ENCODE results near the gene POC1A.

The POC1A gene

DNA sequence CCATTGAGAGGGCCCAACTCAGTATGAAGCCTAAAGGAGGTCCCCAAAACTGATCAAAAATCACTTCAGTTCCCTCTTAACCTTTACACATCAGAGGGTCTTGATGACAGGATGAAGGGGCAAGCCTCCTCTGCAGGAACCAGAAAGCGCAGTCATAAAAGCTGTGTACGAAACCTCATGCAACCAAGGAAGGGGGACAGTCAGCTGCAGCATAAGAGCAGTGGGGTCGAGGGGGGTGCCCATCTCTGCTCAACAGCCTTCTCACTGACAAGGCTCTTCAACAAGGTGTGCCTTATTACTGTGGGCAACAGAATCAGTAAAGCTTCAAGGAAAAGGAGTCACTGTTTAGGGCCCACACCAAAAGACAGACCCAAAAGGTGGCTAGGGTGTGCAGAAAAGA, 3.9 kb downstream of the POC1A start:
- no peak for DNase-seq

DNA sequence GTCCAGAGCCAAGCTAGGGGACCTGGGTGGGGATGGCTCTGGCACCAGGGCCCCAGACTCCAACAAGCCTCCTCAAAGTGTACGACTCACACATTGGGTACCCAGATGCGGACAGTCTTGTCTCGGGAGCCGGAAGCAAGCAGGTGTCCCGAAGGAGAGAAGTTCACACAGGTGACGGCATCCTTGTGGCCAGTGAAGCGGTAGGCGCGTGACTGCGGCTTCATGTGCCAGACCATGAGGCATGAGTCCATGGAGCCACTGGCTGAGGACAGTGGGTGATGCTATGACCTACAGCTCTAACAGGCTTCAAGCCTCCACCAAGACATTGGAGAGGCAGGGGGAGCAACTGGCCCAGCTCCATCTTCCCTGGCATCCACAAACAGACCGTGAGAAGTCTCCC, 4.5 kb downstream of the POC1A start:
- no peak for DNase-seq

DNA sequence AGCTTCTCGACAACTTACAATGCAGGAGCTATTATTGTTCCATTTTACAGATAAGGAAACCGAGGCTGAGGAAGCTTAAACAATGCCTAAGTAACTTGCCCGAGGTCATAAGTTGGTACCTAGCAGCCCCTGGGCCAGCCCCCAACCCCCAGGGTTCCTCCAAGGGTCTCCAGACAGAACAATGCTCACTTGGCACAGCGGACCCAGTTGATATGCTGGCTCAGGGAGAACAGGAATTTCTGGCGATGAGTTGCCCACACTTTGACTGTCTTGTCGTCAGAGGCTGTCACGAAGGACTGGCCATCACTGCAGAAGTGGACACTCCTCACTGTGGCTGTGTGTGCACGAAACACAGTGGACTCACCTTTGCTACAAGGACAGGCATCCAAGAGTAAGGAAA, 5.2 kb downstream of the POC1A start:
- no peak for DNase-seq

DNA sequence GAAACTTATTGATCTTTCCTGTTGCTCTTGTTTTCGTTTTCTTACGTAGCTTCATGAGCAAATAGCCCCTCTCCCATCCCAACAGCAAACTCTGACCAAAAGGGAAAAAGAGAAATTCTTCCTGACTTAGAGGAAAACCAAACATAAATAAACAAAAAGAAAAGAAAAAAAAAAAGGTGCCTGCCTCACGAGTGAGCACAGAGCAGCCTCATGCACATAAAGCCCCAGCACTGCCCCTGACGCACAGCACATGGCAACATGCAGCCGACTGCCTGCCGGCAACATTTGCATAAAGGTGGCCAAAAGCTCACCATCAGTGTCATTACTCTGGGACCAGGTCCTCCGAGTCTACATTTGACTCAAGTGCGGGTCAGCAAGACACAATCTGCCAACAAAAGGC, 6.4 kb downstream of the POC1A start:
- no peak for DNase-seq

DNA sequence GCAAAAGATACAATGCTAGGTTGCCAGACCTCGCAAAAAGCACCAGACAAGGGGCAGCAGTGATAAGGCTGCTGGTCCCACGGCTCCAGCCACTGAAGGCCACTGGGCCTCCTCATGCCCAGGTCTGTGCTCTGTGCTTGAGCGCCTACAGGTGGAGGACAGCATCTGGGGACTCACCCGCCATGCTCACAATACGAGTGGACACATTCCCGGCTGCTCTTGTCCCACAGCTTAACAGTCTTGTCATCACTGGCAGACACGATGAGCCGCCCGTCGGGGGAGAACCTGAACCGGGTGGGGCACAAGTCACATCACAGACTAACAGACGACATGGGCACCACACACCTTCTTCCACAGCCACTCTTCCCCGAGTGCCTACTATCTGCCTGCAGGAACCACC, 7.4 kb downstream of the POC1A start:
- no peak for DNase-seq

DNA sequence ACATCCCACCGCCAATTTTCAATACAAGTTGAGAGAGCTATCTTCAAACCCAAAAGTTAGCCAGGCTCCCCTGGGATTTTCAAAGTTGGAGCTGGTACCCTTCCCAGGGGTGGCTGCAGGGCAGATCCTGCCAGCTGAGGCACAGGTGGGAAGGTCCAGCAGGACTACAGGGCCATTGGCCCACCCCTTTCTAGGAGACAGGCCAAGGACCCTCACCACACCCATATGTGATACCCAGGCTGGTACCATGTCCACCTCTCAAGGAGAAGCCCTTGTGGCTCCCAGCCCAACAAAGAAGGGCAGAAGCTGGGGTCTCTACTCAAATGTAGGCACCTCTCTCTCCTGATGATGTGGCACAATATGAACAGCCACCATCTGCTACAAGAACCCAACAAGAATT, 8.0 kb downstream of the POC1A start:
- DNase-seq = no peak

DNA sequence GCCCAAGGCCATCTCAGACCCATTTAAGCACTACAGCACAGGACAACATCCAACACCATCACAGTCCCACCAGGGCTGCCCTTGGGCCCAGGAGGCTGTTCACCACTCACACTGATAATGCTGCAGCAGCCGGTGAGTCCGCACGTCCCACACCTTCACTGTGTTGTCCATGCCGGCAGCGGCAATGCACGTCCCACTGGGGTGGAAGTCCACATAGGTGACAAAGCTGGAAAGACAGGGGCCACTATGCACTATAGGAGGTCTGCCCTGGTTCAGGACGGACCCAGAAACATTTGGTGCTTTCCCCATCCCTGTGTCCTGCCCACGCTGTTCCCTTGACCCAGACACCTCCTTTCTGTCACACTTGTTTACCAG, 8.5 kb downstream of the POC1A start:
- DNase-seq = no peak

DNA sequence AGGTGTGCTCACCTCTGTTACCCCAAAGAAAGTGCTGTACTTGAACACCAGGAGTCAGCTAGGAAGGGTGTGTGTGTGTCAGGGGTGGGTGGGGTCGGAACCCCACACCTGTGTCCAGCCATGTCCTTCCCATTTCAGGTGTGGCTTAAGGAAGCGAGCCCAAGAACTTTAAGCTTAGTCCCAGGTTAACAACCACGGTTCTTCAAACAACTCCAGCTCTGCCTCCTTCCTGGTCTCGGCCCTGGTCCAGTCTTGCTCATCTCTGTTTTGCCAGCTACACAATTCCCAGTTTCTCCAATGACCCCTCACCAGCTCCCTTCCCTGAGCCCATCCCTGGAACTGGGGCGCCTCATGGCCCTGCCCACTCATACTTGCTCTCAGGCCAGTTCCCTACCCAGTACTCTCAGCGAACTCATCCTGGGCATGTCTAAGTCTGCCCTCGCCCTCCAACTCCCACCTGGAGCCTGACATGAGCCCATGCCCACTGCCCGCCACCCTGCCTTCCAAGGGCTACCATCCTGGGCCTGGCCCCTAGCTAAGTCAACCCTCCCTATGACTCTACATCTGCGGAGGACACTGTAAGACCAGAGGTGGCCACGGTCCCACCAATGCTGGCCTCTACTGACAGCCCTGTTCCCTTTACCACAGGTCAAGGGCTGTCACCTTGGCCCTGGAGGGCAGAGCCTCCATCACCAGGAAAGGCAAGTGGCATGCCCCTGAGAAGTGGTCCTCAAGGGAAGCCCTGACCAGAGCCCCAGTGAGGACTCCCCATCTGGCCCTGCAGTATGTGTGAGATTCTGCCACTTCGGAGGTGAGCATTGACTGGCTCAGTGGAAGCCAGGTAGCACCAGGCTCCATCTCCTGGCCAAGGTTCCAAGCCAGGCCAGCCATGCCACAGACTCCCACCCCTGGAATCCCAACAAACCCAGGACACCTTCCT, 9.2 kb downstream of the POC1A start:
- DNase-seq = no peak

DNA sequence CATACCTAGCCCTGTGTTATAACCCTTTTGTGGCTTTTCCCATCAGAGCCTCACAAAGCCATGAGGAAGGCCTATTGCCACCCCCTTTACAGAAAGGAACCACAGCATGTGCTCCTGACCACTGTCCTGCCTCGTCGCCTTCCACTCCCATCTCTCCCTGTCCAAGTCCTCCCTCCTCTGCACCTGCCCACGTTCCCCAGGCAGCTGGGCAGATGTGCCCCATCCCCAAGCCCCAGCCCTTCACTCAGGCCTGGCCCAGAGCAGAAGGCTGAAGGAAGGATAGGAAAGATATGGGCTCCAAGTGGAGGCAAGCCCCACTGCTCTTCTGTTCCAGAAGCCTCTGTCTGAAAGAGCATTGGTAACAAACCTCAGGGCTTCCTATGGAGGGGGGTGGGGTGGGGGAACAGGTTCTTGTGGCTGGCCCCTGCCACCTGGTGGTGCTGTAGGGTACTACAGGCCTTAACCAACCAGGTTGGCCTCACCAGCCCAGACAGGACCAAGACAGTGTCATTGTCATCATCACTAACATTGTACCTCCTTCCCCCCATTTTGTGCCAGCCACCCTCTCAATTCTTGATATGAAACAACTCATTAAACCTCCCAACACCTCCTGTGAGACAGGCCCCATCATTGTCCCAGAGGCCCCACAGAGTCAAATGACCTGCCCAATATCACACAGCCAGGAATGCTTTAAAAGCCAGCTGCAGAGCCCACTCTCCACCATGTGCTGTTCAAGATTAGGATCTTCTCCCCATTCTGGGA, 10.0 kb downstream of the POC1A start:
- peak; percentile 30 for DNase-seq

DNA sequence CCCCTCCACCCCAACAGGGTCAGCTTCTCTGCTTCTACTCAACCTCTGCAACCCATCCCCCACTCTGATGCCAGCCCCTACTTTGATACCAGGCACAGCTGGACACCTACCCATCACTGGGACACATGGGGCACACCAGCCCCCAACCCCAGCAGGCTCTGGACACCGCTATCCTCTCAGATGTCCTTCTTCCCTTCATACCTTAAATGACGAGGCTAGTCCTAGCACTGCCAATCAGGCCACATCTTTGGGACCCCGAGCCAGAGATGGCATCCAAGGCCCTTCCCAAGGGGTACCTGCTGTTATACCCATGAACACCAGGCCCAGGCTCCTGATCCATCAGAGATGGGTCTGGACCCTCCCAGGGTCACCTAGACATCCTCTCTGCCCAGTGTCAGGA, 10.6 kb downstream of the POC1A start:
- DNase-seq = no peak

DNA sequence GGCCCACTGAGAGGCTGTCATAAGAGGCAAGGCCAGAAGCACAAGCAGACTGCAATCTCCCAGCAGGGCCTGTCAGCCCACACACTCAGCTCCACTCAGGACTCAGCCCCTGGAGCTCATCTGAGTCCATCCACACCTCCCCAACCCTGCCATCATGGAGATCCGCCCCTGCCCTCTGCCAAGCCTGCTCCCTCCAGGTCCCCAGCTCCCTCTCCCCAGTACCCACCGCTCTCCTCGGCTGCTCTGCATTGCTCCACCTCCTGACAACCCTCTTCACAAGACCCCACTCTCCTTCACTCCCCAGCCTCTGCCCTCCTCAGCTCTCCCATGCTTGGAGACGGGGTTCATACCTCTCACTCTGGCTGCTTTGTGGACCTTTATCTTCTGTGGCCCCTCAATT, 11.1 kb downstream of the POC1A start:
- DNase-seq = no peak

DNA sequence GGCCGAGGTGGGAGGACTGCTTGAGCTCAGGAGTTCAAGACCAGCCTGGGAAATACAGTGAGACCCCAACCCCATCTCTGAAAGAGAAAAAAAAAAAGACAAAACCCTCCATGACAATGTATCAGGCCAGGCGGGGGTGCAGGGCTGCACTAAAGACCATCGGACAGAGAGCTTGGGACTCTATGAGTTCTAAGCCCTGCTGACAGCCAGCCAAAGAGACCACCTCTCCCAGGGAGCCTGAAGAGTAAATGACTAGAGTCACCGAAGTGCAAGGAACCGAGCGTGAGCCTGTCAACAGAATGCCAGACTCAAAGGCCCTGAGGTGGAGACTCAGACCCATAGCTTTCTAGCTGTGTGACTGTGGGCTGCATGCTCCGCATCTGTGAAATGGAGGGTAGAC, 12.5 kb downstream of the POC1A start:
- DNase-seq = no peak

DNA sequence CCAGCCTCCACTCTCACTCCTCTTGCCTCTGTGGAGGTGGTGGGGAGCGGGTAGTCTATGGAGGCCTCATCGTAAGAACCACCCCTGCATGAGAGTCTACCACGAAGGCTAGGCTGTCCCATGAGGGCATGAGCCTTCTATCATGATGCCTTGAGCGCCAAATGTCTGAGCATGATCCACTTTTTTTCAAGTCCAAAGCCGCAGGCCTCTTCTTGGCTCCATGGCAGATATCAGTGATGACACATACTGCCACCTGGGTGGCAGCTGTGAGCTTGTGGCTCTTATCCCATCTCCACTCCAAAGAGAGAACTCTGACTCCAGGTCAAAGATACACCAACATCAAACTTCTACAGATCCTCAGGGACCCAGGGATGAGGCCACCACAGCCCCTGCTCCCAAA, 13.5 kb downstream of the POC1A start:
- DNase-seq = no peak

DNA sequence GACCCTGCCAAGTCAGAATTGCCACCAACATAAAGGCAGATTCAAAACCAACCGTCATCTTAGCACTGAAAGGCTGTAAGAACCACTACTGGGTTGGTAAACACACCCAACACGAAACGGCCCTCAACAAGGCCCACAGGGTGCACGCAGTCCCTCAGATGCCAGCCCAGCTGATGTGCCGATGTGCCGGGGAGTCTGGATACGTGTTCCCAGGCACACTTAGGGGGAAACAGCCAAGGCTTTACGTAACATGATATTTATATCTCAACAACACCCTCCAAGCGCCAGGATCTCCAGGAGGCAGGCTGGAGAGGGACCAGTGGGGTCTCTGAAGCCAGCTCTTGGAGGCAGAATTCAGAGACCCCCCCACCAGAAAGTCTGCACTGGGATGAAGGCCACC, 14.2 kb downstream of the POC1A start:
- no peak for DNase-seq

DNA sequence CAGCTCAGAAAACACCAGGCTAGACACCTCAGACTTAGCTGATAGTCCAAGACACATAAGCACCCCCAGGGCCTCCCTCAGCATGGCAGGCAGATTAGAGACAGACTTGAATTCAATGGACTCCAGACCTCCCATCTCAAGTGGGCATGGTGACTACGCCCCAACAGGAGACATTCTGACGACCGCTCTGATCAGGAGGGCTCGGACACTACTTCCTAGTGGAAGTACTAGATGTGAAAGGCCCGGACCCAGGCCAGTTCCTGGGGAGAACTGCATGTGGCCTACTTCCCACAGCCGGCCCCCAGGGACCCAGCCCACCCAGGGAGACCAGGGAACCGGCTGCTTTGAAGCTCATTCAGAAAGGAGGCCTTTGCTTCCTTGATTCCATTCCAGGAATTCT, 16.9 kb downstream of the POC1A start:
- no peak for DNase-seq

DNA sequence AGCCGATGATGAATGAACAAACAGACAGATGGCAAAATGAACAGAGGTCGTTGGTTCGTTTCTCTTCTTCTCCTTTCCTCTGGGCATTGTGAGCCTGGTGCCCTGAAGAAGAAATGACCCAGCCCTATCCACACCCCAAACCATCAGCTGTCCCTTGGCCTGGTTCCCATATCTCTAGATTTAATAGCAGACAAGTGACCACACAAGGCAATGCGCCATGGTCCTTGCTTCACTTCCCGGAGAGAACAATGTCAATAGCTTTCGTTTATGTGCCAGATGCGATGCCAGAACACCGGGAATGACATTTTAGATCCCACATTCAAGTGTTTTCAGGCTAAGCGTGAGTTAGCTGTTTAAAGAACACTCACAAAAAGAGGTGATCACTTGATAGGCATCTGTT, 17.7 kb downstream of the POC1A start:
- no peak for DNase-seq

DNA sequence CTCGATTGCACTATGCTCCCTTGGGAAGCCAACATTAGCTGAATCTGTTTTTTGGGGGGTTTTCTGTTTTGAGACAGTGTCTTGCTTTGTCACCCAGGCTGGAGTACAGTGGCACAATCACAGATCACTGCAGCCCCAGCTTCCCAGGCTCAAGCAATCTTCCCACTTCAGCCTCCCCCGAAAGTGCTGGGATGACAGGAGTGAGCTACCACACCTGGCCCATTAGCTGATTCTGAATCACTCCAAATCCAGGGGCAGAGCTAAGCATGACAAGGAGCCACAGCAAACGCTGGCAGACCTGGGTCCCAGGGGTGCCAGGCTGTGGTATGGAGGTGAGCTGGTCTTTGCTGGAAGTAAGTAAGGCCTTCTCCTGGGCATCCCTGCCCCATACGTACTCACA, 18.9 kb downstream of the POC1A start:
- DNase-seq = no peak

DNA sequence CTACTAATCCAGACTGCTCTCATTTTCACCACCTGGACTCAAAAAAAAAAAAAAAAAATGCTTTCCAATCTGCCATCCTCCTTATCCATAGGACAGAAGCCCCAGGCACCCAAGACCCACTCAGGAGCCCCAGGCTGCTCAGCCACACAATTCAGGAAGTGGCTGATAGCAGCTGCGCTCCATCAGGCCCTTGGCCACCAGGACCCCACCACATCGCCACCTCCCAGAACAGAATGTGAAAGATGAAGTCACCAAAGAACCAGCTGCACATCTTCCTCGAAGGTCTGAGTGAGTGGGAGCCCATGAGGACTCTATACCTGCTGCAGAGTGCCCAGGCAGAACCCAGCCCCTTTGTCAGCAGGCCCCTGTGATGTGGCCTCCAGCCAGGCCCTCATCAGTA, 19.5 kb downstream of the POC1A start:
- no peak for DNase-seq

DNA sequence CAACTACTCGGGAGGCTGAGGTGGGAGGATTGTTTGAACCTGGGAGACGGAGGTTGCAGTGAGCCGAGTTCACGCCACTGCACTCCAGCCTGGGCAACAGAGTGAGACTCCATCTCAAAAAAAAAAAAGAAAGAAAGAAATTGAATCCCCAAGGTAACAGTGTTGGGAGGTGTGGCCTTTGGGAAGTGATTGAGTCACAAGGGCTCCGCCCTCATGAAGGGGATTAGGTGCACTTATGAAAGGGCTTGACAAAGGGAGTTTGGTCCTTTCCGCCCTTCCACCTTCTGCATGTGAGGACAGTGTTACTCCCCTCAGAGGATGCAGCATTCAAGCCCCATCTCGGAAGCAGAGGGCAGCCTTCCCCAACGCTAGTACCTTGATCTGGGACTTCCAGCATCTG, 21.3 kb downstream of the POC1A start:
- DNase-seq = no peak

DNA sequence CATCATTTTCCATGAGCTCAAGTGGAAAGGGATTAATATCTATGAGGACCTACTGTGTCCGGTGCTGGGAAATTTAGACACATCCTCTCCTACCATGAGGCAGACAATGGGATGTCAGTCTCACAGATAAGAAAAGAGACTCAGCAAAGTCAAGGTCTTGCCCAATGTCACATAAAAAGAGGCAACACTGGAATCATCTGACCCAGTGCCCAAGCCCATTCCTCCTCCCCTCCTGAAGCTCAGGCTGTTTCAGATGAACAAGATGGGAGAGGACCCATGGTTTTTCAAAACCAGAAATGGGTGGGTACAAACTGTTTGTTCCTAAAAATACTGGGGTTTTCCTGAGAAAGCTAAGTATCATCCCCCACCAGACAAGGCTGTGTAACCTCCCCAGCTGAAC, 22.2 kb downstream of the POC1A start:
- no peak for DNase-seq

DNA sequence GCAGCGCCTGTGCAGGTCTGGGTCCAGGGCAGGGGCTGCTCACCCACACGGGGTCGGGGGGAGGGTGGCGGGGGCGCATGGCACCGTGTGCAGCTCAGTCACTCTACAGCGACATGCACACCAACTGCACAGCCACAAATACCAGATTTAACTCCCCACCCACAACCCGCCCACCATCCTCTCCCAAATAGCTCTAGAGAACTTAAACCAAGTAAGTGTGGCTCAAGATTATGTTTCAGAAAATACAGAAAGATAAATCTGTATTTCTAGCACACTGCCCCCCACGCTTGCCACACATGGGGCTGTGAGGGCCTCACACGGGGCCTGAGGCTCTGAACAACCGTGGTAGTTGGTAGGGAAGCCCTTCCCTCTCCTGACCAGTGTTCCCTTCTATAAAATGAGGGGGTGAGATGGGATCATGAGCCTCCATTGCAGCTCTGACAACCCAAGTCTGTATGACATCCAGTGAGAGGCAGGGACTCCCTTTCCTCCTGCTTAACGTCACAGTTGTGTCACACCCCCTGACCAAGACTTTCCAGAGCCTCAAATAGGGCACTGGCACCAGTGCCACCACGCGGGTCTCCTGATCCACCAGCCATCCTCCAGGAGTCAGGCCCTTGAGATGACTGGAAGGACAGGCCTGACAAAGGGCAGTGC, 23.1 kb downstream of the POC1A start:
- no peak for DNase-seq

DNA sequence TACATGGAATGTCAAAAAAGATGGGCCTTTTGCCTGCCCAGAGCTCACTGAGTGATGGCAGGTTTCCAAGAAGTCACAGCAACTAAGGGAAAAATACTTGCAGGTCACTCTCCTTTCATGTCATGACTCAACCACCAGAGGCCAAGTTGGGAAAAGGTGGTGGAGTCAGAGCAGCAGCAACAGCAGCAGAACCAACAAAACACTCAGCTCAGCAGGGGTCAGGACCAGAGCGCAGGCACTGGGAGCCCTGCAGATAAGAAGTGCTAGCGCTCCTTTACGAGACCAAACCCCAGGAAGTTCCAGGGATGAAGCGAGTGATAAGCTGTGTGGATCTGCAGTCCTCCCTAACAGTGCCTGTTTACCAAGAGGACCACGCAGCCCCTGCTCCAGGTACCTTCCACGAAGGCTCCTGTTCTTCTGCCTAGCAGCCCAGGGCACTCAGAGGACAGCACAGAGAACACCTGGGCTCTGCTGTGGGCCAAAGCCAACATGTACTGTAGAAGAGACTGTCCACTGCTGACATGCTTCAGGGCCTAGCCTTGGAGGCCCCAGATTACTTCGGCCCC, 26.0 kb downstream of the POC1A start:
- DNase-seq = no peak

DNA sequence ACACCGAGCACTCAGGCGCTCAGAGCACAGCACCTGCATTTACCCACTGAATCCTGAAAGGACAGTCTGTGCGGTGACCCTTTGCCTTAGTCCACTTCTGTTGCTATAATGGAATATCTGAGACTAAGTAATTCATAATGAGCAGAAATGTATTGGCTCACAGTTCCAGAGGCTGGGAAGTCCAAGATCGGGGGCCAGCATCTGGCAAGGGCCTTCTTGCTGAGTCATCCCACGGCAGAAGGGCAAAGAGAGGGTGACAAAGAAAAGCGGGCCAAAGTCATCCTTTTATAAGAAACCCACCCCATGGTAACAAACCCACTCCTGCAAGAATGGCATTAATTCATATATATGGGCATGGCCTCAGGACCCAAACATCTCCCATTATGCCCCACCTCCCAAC, 27.7 kb downstream of the POC1A start:
- no peak for DNase-seq

DNA sequence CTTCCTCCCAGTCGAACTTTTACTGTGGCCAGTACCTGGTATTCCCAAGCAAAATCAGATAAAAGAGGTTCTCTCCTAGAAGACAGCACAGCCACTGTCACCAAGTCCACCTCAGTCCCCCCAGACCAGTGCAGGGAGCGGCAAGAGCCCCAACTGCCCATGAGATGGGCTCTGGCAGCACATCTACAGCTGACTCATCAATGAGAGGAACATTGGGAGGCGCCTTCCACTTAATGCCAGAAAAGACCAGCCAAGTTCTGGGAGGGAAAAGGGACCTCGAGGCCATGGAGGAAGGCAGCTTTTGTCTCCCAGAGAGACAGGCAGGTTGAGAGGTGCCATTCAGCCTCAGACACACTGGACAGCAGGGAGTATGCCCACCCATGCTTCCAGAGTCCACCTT, 28.2 kb downstream of the POC1A start:
- no peak for DNase-seq

Data from NCI-H1048 (cell line).